ENCODE results near the gene DCDC2B. TPM values are rescaled to one million over a fixed set of nuclear protein-coding genes. Genes with fewer than 3 reads are reported as not detected.

Gene DCDC2B
- total RNA-seq, 1 donor from 2014 or later, result 0.72 TPM

DNA sequence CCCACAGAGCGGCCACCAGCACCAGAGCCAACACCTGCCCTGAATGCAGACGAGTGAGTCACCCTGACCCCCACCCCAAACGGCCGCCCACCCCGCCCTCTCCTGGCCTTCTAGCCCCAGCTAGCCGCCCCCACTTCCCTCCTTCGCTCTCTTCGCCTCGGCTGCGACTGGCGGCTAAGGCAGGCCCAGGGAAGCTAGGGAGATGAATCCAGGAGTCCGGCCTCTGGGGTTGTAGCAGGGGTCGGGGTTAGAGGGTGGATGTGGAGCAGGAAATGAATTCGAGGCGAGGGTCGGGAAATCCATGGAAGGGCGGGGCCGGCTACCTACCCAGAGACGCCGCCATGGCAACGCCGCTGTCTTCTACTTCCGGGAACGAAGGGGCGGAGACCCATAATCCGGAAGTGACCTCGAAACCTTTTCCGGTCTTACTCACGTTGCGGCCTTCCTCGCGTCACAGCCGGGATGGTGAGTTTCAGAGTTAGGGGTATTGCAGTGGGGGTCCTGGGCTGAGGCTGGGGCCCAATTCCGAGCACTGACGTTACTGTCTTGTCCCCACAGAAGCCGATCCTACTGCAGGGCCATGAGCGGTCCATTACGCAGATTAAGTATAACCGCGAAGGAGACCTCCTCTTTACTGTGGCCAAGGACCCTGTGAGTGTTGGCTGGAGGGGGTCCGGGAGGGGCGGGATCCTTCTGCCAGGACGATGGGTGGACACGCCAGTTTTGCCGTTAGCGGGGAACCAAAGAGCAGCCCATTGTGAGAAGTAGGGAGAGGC is 13.3 kb downstream of the DCDC2B start, which contains the start of the genes EIF3I and TMEM234:
TSS of gene EIF3I (plus strand) at position 428 of the 776 bp plus-strand sequence. CDS start at position 463, 35 bp downstream.
TSS of gene TMEM234 (minus strand) at position 374 of the 776 bp plus-strand sequence. CDS start at position 343, 31 bp downstream.
- peak; percentile 97 for DNase-seq (ENCODE audit: low spot score)

- DNase-seq (ENCODE audit: low spot score), result no peak
These were observed 14.8 kb downstream of the DCDC2B start for GRCh38 chr1:32223683-32224082.

DNA sequence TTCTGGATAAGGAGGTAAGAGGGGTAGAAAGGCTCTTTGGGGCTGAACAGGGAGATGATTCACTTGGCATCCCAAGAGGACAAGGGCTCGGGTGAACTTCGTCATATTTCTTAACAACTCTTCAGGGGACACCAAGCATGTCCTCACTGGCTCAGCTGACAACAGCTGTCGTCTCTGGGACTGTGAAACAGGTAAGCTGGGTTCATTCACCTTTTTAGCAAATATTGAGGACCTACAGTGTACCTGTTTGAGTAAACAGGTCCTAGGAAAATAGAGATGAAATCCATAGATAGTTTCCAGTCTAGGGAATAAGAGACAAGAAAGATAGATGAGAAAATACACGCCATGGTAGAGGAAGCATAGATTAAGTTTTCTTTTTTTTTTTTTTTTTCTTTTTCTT is 15.4 kb downstream of the DCDC2B start:
- no peak for DNase-seq (ENCODE audit: low spot score)

GRCh38 chr1:32228771-32229170 is 19.9 kb downstream of the DCDC2B start:
- DNase-seq (ENCODE audit: low spot score), result no peak

DNA sequence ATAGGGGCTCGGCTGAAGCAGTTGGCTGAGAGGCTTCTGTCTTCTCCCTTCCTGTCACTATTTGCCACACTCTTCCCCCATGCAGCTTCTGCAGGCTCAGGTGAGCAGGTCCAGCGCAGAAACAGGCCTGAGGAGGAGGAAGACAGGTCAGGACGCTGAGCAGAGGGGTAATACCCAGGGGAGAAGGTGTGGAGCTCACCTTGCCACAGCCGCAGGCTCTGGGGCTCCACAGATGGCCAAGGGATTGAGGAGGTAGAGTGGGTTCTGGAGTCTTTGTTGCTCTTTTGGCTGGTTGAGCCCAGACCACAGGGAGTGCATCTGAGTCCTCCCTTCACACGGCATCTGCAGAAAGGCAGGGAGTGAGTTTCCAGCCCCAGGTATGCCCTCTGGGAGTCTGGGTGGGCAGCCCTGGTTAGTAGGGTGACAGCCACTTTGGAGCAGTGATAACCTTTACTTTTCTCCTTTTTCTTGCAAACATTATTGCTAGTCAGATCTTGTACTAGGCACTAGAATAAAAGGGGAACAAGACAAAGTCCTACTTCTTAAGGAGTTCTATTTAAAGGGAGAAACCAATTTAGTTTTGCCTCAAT is 23.0 kb downstream of the DCDC2B start:
- DNase-seq (ENCODE audit: low spot score), result no peak

DNA sequence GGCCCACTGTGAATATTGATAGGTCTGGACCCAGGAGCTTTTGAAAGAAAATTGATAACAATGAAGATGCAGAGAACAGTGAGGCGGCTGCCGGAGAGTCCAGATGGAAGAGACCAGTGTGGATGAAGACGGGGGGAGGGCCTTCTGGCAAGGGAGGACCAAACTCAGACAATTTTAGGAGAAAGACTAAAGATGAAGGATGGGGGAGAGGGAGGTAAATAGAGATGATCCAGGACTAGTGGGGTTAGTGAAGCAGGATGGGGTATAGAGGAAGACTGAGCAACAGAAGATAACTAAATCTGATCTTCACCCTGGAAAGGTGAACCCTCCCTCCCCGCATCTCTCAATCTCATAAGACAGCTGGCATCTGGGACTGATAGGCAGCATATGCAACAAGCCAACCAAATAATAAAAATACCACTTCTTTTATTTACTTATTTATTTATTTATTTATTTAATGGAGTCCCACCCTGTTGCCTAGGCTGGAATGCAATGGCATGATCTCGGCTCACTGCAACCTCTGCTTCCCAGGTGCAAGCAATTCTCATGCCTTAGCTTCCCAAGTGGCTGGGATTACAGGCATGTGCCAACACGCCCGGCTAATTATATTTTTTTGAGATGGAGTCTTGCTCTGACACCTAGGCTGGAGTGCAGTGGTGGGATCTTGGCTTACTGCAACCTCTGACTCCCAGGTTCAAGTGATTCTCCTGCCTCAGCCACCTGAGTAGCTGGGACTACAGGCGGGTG is 23.8 kb downstream of the DCDC2B start:
- no peak for DNase-seq (ENCODE audit: low spot score)

DNA sequence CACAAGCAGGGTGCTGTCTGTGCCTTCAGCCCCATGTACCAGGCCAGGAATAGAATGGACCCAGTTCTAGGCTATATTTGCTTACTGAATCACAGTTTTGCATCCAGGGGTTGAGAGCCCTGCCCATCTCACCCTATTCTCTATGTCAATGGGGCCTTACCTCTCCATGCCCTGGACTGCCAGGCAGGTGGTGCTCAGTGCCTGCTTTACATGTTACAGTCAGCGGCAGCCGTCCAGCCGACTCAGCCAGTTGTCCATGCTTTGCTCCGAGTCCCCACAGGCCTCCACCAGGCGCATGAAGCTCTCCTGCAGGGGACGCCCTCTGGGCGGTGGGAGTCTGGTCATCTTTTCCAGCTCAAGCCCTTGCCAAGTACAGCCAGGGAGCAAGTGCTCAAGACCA is 25.9 kb downstream of the DCDC2B start:
- no peak for DNase-seq (ENCODE audit: low spot score)

DNA sequence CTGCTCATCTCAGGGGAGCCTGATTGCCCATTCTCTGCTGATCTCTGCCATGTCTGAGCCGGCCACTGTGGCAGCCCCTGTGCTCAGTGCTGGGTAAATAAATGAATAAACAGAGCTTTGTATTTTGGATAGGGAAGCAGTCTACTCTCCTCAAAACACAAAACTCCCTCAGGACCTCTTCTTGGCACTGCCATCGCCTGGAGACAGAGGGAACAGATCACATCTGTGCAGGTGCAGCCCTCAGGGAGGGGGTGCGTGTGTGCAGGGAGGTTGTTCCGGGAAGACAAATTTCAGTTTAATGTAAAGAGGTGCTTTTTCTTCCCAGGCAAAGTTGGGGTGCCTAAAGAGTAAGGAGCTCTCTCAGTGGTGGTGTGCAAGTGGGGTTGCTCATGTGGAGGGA is 30.4 kb downstream of the DCDC2B start:
- no peak for DNase-seq (ENCODE audit: low spot score)

DNA sequence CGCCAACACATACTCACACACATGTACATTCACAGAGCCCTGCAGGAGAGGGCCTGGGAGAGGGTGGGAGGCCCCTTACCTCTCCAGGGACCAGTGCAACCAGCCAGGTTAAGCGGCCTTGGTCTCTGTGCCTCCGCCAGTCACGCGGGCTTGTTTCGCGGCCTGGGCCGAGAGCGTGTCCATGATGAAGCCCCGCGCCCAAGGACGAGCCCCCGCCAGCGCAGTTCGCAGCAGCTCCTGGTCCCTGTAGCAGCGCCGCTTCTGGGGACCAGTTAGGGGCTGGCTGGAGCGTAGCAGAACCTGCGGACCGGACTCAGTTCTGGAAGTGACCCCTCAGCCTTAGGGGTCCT is 30.9 kb downstream of the DCDC2B start:
- DNase-seq (ENCODE audit: low spot score), result no peak

DNA sequence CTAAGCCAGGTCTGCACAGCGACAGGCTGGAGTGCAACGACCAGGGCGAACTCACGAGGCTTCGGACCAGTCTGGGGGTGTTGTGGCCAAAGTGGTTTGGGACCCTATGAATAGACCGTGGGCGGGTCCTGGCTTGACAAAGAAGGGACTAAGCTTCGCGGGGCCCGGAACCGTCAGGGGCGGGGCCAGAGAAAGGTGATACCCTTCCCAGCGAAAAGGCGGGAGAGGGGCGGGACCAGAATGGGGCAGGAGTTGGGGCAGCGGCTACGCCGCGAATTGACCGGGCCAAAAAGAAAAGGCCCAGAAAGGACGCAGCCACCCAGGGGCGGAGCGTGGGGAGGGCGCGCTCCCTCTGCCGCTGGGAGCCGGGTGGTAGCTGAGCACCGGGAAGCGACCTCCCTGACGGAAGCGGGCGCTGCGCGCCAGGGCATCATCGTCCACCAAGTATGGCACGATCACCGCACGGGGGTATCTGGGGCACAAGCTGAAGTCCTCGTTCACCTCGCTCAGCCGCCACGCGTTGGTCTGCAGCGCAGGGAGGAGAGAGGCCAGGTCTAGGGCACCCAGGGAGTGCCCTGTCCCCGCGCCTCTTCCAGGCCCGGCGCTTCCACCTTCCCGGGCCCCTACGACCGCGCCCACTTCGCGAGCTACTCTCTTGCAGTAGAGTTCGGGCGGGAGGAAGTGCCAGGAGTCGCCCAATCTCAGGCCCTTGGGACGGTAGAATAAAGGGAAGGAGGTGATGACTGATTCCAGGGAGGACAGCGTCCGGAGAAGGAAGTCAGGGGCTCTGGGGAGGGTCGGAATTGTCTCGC is 31.5 kb downstream of the DCDC2B start:
- peak; percentile 79 for DNase-seq (ENCODE audit: low spot score)

DNA sequence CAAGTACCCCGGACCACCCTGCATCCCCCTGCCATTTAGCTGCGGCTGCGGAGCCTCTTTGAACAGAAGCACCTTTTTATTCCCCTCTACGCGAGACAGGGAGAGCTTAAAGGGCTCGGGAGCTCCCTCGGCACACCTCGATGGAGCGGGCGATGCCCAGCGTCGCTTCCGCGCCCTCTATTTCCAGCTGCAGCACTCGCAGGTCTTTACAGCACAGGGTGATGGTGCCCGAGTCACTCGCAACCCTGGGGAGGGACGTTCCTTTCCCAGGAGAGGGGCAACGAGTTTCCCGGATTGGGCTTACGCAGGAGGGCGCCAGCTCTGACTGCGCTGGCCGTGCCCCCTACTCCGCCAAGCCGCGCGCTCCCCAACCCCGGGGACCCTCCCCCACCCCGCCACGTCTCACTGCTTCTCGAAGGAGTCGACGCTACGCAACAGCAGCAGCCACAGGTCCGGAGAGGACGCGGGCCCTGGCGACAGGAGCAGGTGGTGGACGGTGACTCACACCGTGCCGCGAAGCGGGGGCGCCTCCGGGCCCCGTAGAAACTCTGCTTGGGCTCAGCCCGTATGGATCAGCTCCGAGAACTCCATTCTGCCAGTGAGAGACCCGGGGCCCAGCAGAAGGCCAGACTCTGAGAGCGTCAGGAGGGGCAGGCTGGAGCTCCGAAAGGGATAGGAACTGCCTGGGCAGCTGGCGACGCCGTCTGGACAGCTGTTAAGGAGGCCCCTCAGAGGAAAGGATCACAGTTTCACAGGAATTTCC is 32.3 kb downstream of the DCDC2B start:
- peak; percentile 77 for DNase-seq (ENCODE audit: low spot score)

- DNase-seq (ENCODE audit: low spot score), result peak; percentile 69
These were observed 33.5 kb downstream of the DCDC2B start for GRCh38 chr1:32242341-32242851.

DNA sequence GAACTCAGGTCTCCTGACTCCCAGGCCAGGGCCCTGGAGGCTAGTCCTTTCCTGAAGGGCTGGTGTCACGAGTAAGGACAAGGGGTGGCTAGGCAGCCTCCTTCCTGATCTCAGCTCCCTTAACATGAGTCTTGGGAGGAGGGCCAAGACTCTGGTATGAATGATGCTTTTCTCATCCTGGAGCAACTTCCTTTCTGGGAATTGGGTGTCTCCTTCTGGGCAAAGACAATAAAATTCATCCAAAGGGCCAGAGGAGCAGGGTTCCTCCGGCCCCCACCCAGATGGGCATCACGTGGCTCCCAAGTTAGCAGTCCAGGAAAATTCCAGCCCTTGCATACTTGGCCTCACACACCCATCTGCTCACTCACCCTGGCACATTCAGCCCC is 38.0 kb downstream of the DCDC2B start, which contains the start of gene FAM167B:
TSS of gene FAM167B (plus strand) at position 335 of the 386 bp plus-strand sequence. CDS start 200 bp downstream, outside the sequence.
- peak; percentile 71 for DNase-seq (ENCODE audit: low spot score)

DNA sequence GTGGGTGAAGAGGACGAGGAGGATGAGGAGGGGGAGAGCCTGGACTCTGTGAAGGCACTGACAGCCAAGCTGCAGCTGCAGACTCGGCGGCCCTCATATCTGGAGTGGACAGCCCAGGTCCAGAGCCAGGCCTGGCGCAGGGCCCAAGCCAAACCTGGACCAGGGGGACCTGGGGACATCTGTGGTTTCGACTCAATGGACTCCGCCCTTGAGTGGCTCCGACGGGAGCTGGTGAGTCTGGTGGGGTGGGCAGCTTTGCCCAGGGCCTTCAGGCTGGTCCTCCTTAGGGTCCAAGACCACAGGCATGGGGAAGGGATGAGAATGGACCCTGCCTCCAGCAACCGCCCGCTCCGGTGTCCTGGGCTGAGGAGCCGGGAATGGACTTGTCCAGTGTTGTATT is 38.6 kb downstream of the DCDC2B start:
- no peak for DNase-seq (ENCODE audit: low spot score)

DNA sequence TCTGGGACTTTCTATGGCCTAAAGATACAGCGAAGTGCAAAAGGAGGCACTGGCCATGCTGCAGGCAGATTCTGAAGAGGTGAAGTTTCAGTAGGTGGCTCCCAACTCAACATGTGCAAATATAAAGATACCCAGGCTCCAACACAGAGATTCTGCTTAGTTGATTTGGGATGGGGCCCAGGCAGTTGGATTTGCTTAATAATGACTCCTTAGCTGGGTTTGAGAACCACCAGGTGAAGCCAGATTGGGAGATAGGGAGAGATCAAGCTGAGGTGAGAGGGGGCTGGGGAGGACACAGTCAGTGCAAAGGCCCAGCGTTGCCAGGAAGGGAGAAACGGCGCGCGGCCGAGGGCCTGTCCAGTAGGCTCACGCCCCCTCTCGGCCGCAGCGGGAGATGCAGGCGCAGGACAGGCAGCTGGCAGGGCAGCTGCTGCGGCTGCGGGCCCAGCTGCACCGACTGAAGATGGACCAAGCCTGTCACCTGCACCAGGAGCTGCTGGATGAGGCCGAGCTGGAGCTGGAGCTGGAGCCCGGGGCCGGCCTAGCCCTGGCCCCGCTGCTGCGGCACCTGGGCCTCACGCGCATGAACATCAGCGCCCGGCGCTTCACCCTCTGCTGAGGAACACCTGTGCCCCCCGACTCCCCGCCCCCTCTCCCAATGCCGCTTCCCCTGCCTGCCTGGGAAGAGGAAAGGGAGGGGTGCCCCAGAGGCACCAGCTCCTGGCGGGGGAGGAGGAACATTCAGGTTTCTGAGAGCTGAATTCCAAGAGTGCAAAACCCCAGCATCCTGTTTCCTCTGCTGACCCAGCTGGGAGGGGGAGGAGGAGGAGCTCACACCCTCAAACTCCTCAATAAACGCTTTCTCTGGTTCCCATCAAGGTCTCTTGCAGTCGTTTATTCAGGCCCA is 39.3 kb downstream of the DCDC2B start:
- DNase-seq (ENCODE audit: low spot score), result peak; percentile 48

DNA sequence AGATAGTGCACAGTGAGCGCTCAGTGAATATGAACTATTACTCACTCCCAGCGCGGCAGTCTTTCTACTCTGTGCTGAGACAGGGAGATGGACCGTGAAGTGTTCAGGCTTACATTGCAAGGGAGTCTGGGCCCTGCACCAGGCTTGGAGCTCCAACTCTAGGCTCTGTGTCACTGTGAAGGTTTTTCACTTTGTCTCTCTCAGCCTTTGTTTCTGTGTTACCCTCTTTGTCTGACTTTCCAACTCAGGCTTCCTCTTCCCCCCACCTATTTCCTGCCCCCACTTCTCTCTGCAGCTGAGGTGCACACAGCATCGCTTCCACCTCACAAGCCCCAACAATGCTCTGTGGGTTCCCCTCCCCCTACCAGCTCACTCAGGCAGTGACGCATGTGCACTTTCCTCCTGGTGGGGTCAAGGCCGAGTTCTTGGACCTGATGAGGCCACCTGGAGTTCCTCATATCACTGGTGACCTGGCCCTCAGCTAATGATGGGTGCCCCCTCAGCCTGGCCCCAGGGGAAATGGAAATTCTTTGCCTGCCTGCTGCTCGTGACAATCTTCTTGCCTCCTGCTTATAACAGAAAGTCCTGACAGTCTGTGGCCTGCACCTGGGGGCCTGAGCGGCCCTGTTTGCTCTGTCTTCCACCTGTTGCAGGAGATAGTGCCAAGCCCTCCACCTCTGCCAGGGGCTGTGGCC is 41.1 kb downstream of the DCDC2B start:
- DNase-seq (ENCODE audit: low spot score), result peak; percentile 33

DNA sequence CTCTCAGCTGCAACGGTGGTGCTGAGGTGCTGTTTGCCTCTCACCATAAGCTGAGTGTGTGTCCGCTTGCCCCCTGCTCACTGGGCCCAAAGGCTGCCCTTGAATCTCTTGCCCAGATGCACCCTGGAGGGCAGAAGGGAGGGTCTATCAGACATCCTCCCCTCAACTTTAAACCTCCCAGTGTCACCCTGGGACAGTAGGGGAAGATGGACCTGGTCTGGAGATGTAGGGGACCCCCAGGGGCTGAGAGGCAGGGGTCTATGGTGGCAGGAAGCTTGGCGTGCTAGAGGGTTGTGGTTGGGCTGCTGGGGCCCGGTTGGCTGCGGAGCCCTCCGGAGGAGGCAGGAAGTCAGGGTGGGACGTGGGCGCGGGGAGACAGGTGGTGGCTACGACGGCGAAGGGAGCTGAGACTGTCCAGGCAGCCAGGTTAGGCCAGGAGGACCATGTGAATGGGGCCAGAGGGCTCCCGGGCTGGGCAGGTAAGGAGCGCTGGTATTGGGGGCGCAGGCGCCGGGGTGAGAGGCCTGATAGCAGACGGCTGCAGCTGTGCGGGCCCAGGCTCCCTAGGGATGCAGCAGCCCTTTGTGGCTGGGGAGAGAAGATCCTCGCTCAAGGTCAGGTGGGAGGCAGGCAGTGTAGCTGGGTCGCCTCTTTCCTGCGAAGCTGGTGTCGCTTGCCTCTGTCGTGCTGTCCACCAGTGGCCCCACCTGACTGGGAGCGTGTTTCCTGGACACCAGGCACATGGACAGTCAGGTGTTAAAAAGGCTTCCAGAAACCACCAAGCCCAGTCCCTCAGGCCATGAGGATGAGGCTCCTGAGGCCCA is 42.2 kb downstream of the DCDC2B start, which contains the start of gene LCK:
TSS of gene LCK (plus strand) at position 373 of the 824 bp plus-strand sequence. CDS start 23,065 bp downstream, outside the sequence.
- no peak for DNase-seq (ENCODE audit: low spot score)
